SU-DHL-6 (cell line): ENCODE results near the gene IGFBP6.

Experiments
- H2AFZ ChIP-seq: fragments of 200-600 bp; sonication (generic); 2 replicates; pipeline ENCODE4 v1.6.1; 2014; ENCODE audit warnings: low read depth, mild to moderate bottlenecking, moderate library complexity, mixed read lengths, antibody characterized with exemption, low read length; ENCODE audit not compliant: severe bottlenecking
- H3F3A ChIP-seq: fragments of 200-600 bp; shearing (Covaris generic); 2 replicates; pipeline ENCODE4 v1.6.0; 2016; ENCODE audit warnings: antibody characterized with exemption, mild to moderate bottlenecking; ENCODE audit not compliant: insufficient read depth
- H3K27ac ChIP-seq: fragments of 200-600 bp; sonication (generic); 2 replicates; pipeline ENCODE4 v1.5.1; 2016; ENCODE audit warnings: low read depth, mild to moderate bottlenecking, low read length, moderate library complexity, mixed read lengths
- H3K27me3 ChIP-seq: fragments of 200-600 bp; sonication (generic), shearing (Covaris generic); 2 replicates; pipeline ENCODE4 v1.6.0; 2014; ENCODE audit warnings: mild to moderate bottlenecking, low read length
- H3K36me3 ChIP-seq: fragments of 200-600 bp; sonication (generic); 2 replicates; pipeline ENCODE4 v1.6.1; 2014; ENCODE audit warnings: mild to moderate bottlenecking, low read length, mixed read lengths
- H3K4me2 ChIP-seq: fragments of 300-600, 200-600 bp; shearing (Covaris generic), sonication (generic); 2 replicates; pipeline ENCODE4 v1.6.0; 2014; ENCODE audit warnings: low read length, low read depth, mild to moderate bottlenecking; ENCODE audit not compliant: poor library complexity, severe bottlenecking
- H3K4me3 ChIP-seq: fragments of 200-600 bp; sonication (generic); 2 replicates; pipeline ENCODE4 v1.5.1; 2014; ENCODE audit warnings: antibody characterized with exemption, low read length, mild to moderate bottlenecking, mixed read lengths; ENCODE audit not compliant: insufficient read depth, poor library complexity, severe bottlenecking
- H3K79me2 ChIP-seq: fragments of 200-600 bp; sonication (generic); 2 replicates; pipeline ENCODE4 v1.6.1; 2014; ENCODE audit warnings: mild to moderate bottlenecking, low read length, moderate library complexity; ENCODE audit not compliant: insufficient read depth
- H3K9ac ChIP-seq: fragments of 200-600 bp; sonication (generic); 2 replicates; pipeline ENCODE4 v1.7.0; 2014; ENCODE audit warnings: mild to moderate bottlenecking, low read length
- H3K9me2 ChIP-seq: fragments of 200-600 bp; sonication (generic); replicated peaks from 2 replicates; pipeline ENCODE4 v1.6.1; 2014; ENCODE audit warnings: low read length; ENCODE audit not compliant: insufficient read depth
- H3K9me3 ChIP-seq: fragments of 200-600 bp; sonication (generic); 2 replicates; pipeline ENCODE4 v1.6.1; 2014; ENCODE audit warnings: low read length, mixed read lengths; ENCODE audit not compliant: insufficient read depth
- H4K20me1 ChIP-seq: fragments of 200-600 bp; sonication (generic); 2 replicates; pipeline ENCODE4 v1.6.1; 2014; ENCODE audit warnings: low read depth, mild to moderate bottlenecking, antibody characterized with exemption, low read length, moderate library complexity, mixed read lengths
- EZH2phosphoT487 ChIP-seq: fragments of 200-600 bp; sonication (generic), shearing (Covaris generic); conservative IDR thresholded peaks from 2 replicates; pipeline ENCODE4 v1.6.1; 2018; ENCODE audit warnings: mild to moderate bottlenecking, antibody characterized with exemption, low read length, moderate library complexity, mixed read lengths
- TF ChIP-seq, protein P1 (sequence below): fragments of 200-600 bp; sonication (generic); IDR thresholded peaks from one replicate; pipeline ENCODE4 v1.5.1; 2017; ENCODE audit warnings: antibody characterized with exemption, mild to moderate bottlenecking, low read length, moderate library complexity; ENCODE audit not compliant: insufficient read depth, poor library complexity, severe bottlenecking

Gene IGFBP6

DNA sequence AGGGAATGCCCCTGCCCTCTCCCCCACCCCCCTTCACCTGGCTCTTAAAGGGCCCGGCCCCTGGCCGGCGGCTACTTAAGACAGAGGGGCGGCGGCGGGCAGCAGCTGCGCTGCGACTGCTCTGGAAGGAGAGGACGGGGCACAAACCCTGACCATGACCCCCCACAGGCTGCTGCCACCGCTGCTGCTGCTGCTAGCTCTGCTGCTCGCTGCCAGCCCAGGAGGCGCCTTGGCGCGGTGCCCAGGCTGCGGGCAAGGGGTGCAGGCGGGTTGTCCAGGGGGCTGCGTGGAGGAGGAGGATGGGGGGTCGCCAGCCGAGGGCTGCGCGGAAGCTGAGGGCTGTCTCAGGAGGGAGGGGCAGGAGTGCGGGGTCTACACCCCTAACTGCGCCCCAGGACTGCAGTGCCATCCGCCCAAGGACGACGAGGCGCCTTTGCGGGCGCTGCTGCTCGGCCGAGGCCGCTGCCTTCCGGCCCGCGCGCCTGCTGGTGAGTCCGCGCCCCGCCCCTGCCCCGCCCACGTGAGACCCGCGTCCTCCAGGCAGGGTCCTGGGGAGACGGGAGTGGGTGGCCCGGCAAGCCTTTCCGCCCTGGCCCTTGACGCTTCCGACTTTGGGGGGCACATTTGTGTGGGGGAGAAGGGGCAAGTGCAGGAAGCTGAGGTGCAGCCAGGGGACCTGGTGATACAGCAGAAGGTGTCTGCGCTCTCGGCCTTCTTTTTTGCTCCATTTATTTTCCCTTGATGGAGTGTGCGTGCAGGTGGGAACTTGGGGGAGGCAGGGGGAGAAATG, at the start of gene IGFBP6:
Gene IGFBP6, plus strand, starts transcription at position 104 of the 790 bp plus-strand sequence. Its CDS starts 51 bp downstream, at position 155.
- Histone ChIP-seq H3K4me2 (peak within 1 kb of the TSS; percentile 69), H3K36me3 (no peaks in the 10 kb centered on the region), H3K9ac (peak within 1 kb of the TSS; percentile 58), H2AFZ (peak within 1 kb of the TSS; percentile 84), H3K27ac (peak within 1 kb of the TSS; percentile 61), H3F3A (peaks cover 11% of the 10 kb centered on the region), H3K9me2 (no peaks in the 10 kb centered on the region), H3K79me2 (no peaks in the 10 kb centered on the region), H3K27me3 (no peaks in the 10 kb centered on the region), H4K20me1 (no peaks in the 10 kb centered on the region), H3K9me3 (no peaks in the 10 kb centered on the region), H3K4me3 (peak within 1 kb of the TSS; percentile 45)
- TF ChIP-seq EZH2phosphoT487, result no peak
- TF ChIP-seq, protein P1, sequence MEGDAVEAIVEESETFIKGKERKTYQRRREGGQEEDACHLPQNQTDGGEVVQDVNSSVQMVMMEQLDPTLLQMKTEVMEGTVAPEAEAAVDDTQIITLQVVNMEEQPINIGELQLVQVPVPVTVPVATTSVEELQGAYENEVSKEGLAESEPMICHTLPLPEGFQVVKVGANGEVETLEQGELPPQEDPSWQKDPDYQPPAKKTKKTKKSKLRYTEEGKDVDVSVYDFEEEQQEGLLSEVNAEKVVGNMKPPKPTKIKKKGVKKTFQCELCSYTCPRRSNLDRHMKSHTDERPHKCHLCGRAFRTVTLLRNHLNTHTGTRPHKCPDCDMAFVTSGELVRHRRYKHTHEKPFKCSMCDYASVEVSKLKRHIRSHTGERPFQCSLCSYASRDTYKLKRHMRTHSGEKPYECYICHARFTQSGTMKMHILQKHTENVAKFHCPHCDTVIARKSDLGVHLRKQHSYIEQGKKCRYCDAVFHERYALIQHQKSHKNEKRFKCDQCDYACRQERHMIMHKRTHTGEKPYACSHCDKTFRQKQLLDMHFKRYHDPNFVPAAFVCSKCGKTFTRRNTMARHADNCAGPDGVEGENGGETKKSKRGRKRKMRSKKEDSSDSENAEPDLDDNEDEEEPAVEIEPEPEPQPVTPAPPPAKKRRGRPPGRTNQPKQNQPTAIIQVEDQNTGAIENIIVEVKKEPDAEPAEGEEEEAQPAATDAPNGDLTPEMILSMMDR, result no peak

DNA sequence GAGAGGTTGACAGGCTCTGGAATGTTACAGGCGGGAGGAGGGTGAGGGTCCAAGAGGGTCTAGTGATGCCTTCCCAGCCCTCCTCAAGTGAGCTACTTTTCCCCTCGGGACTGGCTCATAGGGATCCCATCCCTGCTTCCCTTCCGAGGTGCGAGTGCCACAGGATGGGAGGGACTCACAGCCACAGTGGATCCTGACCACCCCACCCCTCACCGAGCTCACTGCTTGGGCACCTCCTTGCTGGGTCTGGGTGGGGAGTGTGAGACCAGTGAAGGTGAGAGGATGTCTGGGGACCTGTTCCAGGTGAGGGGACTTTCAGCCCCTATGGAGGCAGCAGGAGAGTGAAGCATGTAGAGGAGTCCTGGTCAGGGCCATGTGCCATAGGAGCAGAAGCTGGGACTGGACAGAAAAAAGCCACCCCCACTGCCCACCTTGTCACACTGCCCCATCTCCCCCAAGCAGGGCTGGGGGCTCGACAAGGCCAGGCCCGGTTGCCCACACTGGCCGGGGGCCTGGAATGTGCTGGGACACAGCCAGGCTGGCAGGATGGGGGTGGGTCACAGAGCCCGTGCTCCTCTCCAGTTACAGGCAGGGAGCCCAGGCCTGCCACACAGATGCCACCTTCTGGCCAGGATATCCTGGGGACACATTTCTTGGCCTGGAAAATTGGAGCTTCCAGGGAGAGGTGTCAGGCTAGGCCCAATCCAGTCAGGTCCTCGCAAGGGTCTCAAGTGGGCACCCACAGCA, 49.3 kb upstream of the IGFBP6 start:
- Histone ChIP-seq H3K4me3 (no peak overlapping the region), H3K4me2 (peak overlapping the region; percentile 45), H3K36me3 (no peaks in the 10 kb centered on the region), H3K9ac (peak overlapping the region; percentile 36; the same call in 1 of the 2 replicates), H4K20me1 (no peaks in the 10 kb centered on the region), H3F3A (peaks cover 3% of the 10 kb centered on the region), H3K9me2 (no peaks in the 10 kb centered on the region), H3K9me3 (no peaks in the 10 kb centered on the region), H3K27me3 (no peaks in the 10 kb centered on the region), H3K79me2 (no peaks in the 10 kb centered on the region), H3K27ac (no peak overlapping the region), H2AFZ (no peak overlapping the region)
- TF ChIP-seq, protein P1, result no peak
- no peak for TF ChIP-seq EZH2phosphoT487

- no peak overlapping the region for H2AFZ ChIP-seq
- H3K27ac ChIP-seq, result no peak overlapping the region
Observed at GRCh38 chr12:53048780-53049401, 48.6 kb upstream of the IGFBP6 start.

More at GRCh38 chr12:53048780-53049401, 48.6 kb upstream of the IGFBP6 start:
- Histone ChIP-seq H3K4me2 (no peak overlapping the region), H3F3A (peaks cover under 1% of the 10 kb centered on the region), H3K9me3 (no peaks in the 10 kb centered on the region), H3K27me3 (no peaks in the 10 kb centered on the region), H3K9ac (no peak overlapping the region), H4K20me1 (no peaks in the 10 kb centered on the region), H3K79me2 (no peaks in the 10 kb centered on the region), H3K9me2 (no peaks in the 10 kb centered on the region), H3K4me3 (no peak overlapping the region), H3K36me3 (no peaks in the 10 kb centered on the region)
- TF ChIP-seq, protein P1, result no peak
- TF ChIP-seq EZH2phosphoT487, result no peak
